GM19372 (cell line): Measurements from ENCODE around the gene FKBP8.
"Not testable (repeated sequence)": the region's sequence is repeated elsewhere in the genome, so short reads cannot be mapped to it uniquely, and the experiment has no call there.

Source experiments
- ATAC-seq: cut with Tn5 transposase; IDR thresholded peaks from one replicate; pipeline ENCODE4 v1.9.1; 2021; ENCODE audit warnings: mild to moderate bottlenecking, low read depth, moderate library complexity; ENCODE audit not compliant: unreplicated experiment

FKBP8 gene

GRCh38 chr19:18542941-18543813, at the start of gene FKBP8:
FKBP8 (minus strand) TSS chr19:18543573; CDS start chr19:18541970, 1,603 bp downstream.
- peak; percentile 97 for ATAC-seq

DNA sequence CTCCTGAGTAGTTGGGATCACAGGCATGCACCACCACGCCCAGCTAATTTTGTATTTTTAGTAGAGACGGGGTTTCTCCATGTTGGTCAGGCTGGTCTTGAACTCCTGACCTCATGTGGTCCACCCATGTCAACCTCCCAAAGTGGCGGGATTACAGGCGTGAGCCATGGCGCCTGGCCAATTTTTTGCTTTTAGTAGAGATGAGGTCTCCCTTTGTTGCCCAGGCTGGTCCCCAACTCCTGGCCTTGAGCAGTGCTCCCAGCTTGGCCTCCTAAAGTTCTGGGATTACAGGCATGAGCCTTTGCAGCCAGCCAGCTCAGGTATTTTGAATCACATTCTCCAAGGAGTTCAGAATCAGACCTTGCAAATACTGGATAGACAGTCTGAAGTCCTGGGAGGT, 49.4 kb upstream of the FKBP8 start:
- ATAC-seq: not testable (repeated sequence)

- no peak for ATAC-seq
Measured at GRCh38 chr19:18591735-18592385, 48.5 kb upstream of the FKBP8 start.

DNA sequence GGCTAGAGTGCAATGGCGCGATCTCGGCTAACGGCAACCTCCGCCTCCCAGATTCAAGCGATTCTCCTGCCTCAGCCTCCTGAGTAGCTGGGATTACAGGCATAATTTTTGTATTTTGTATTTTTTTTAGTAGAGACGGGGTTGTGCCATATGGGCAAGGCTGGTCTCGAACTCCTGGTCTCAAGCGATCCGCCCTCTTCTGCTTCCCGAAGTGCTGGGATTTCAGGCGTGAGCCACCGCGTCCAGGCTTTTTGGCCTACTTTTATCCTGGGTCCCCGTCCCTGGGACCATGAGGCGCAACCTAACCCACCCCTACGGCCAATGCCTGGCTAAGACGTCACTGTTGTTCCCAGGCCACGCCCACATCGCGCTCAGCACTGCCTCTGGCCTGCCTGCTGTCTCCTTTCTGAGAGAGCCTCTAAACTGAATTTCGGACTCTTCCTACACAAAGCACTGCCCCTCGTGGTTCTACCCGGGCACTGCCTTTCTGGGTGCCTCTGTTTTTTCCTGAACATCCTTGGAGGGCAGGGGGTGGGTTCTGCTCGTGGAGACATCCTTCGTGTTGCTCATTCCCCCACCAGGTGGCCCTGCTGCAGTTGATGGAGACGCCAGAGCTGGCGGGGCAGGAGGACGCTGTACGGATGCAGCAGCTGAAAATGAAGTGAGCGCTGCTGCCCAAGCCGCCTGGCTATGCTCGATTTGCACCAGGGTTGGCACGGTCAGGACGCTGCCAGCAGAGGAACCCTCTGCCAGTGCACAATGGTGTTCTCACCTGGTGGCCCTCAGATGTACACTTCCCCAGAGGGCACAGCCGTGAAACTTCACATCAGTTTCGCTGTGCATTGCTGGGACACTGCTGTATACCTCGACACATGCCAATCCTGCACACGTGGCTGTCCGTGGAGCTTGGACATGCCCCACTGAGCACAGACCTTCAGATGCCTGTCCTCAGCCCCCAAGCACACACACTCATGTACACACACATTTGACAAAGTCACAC, 47.2 kb upstream of the FKBP8 start:
- no peak for ATAC-seq

GRCh38 chr19:18589380-18590272, 46.3 kb upstream of the FKBP8 start:
- peak; percentile 20 for ATAC-seq

- peak; percentile 73 for ATAC-seq
Measured at GRCh38 chr19:18588611-18589379, 45.4 kb upstream of the FKBP8 start, which contains the start of gene REX1BD. REX1BD (plus strand) TSS chr19:18588798; CDS start chr19:18588802, 4 bp downstream.

GRCh38 chr19:18587962-18588610, 44.7 kb upstream of the FKBP8 start:
- no peak for ATAC-seq

DNA sequence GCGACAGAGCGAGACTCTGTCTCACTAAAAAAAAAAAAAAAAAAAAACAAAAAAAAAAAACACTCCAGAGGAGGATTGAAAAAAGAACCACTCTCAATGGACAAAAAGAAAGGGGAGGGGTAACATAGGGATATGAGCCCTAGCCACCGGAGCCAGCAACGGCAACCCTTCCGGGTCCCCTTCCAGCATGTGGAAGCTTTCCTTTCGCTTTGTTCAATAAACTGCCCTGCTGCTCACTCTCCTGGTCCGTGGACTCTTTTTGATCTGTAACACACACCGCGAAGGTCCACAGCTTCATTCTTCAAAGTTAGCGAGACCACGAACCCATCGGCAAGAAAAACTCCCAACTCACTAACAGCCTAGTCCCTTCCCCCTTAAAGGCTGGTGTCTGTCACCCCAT, 44.2 kb upstream of the FKBP8 start:
- no peak for ATAC-seq

DNA sequence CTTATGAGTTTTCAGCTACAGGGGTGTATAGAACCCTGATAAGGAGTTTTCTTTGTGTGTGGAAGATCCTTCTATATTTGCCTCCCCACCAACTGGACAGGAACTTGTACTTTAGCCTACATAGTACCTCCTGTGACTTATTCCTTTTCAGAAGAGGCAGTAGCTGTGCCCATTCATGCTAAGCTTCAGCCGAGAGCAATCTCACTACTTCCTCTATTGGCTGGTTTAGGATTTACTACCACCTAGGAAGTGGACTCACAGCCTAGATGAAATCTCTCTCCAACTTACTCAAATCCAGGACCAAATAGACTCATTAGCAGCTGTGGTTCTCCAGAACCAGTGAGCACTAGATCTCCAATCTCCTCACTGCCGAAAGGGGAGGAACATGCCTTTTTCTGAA, 42.9 kb upstream of the FKBP8 start:
- no peak for ATAC-seq

DNA sequence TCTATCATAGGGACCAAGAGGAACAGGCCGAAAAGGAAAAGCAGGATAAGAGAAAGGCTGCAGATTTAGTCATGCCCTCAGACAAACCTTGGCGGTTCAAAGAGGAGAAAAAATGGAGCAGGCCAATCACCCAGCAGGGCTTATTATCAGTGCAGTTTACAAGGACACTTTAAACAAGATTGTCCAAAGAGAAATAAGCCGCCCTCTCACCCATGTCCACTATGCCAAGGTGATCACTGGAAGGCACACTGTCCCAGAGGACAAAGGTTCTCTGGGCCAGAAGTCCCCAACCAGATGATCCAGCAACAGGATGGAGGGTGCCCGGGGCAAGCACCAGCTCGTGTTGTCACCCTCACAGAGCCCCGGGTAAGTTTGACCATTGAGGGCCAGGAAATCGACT, 36.9 kb upstream of the FKBP8 start:
- ATAC-seq: no peak

GRCh38 chr19:18577365-18577914, 34.1 kb upstream of the FKBP8 start:
- ATAC-seq: no peak

- ATAC-seq: no peak
Measured at GRCh38 chr19:18576383-18576782, 33.0 kb upstream of the FKBP8 start.

- no peak for ATAC-seq
Measured at GRCh38 chr19:18574691-18575291, 31.4 kb upstream of the FKBP8 start.

DNA sequence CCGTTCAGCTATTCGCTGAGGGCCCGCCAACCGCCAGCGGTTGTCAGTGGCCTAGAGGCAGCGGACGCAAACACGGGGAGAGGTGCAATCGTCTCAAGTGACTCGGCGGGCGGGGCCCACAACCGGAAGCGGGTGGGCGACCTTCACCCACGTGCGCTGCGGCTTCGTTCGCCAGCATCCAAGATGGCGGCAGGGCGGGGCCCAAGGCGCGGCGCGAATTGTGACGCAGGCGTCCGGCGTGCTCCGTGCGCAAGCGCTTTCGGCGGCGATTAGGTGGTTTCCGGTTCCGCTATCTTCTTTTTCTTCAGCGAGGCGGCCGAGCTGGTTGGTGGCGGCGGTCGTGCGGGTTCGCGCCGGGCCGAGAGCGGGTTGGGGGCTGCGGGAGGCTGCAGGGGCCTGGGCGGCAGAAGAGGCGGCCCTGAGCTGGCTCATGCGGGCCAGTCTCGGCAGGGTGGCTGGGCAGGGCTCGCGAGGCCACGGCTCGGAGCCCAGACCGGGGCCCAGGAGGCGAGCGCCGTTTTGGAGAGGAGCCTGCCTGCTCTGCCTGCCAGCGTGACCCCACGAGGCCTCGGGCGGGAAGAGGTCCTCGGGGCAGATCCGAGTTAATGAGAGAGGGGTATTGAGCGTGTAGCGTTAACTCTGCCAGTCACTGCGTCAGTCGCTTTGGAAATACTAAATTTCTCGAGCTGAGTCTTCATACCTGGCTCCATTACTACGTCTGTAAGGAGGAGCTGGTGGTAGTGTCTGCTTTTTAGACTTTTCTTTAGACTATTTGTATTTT, 28.4 kb upstream of the FKBP8 start, which contains the start of gene UBA52:
UBA52 (plus strand) TSS at position 294 of the 781 bp plus-strand sequence. CDS start 1,444 bp downstream, outside the sequence.
- peak; percentile 97 for ATAC-seq

DNA sequence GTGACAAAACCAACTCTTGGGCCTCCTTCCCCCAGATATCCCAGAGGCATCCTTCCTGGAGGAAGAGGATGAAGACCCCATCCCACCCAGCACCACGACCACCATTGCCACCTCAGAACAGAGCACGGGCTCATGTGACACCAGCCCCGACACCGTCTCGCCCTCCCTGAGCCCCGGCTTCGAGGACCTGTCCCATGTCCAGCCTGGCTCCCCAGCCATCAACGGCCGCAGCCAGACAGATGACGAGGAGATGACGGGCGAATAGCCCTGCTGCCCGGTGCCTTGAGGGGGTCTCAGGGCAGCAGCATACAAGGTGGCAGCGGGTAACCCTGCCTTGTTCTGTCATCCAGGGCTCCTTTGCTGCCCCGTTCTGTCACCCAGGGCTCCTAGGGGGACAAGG, 25.0 kb upstream of the FKBP8 start:
- no peak for ATAC-seq

GRCh38 chr19:18566953-18567352, 23.6 kb upstream of the FKBP8 start:
- ATAC-seq: no peak

DNA sequence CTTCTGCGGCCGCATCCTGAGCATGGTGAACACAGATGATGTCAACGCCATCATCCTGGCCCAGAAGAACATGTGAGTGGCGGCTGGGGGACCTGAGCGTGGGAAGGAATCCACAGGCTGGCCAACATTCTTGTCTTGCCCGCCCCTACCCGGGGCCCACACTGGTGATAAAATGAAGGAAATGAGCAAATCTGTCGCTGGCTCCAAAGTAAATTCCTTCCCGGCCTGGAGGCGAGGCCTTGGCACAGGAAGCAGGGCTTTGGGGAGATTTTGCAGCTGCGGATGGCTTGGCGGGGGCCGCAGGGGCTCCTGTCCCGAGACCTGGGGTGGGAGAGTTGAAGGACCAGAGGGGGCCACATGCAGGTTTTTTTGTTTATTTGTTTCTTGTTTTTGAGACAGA, 18.7 kb upstream of the FKBP8 start:
- no peak for ATAC-seq
